Superior temporal gyrus (tissue), 1 donor: ENCODE measurements around the gene GPR62.
"Not testable (repeated sequence)": the region's sequence is repeated elsewhere in the genome, so short reads cannot be mapped to it uniquely, and the experiment has no call there.

ENCODE experiments used
- DNase-seq: peaks from one replicate; pipeline ENCODE4 v3.0.0-alpha.2; 2016; ENCODE audit errors: extremely low spot score

Gene GPR62

DNA sequence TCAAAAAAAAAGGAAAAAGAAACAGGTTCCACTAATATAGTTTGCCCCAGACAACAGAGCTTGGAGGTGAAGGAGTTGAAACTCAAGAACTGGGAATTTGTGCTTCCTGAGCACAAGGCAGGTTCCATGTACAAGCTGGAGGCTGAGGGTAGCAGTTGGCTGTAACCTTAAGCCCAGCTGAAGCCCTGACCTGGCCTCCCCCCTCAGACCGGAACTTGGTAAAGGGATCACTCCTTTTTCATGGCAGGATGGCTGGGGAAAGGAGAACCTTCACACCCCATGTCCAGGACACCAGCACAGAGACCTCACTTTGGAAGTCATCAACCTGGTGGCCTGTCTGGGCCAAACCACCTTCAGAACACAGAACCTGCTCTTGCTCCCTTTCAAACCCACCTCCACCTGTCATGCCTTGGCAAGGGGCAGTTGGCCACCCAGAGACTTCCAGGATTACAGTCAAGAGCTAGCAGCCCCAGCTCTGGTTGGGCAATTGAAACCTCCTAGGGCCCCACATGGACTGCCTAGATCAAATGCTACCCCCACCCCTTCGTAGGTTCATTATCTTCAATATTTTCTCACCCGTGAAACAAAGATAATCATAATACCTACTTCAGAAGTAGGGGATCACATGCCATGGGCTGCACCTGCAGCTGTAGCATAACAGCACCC, 37.0 kb downstream of the GPR62 start:
- no peak for DNase-seq

DNA sequence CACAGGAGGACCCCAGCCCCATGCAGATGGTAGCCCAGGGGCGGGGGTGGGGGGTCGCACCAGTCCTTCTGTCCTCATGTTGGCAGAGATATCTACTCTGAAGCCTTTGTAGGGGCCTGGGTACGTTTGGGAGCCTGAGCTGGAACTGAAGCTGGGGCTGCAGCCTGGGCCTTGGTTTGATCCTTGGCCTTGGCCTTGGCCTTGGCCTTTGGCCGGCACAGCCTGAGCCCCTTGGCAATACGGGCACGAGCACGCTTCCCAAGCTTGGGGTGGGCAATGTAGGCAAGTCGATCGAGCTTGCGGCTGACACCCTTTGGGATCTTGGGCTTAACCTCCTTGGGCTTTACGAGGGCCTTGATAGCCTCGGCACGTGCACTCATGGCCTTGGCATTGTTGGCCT, 38.5 kb downstream of the GPR62 start:
- not testable (repeated sequence) for DNase-seq

DNA sequence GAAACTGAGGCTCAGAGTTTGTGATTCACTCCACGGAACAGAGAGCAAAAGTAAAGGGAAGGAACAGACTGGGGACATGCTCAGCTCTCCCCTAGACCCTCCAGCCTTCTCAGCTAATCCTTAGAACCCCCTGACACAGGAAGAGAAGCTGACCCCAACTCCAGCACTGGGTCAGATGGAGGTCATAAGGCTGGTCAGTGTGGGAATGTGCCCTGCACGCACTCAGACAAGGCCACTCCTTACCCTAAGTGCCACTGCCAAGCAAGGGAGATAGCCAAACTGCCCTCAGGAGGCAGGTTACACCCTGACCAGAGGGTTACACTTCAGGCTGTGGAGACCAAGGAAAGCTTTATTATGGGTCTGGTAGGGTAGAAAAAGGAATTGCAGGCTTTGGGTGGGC, 39.3 kb downstream of the GPR62 start:
- no peak for DNase-seq

DNA sequence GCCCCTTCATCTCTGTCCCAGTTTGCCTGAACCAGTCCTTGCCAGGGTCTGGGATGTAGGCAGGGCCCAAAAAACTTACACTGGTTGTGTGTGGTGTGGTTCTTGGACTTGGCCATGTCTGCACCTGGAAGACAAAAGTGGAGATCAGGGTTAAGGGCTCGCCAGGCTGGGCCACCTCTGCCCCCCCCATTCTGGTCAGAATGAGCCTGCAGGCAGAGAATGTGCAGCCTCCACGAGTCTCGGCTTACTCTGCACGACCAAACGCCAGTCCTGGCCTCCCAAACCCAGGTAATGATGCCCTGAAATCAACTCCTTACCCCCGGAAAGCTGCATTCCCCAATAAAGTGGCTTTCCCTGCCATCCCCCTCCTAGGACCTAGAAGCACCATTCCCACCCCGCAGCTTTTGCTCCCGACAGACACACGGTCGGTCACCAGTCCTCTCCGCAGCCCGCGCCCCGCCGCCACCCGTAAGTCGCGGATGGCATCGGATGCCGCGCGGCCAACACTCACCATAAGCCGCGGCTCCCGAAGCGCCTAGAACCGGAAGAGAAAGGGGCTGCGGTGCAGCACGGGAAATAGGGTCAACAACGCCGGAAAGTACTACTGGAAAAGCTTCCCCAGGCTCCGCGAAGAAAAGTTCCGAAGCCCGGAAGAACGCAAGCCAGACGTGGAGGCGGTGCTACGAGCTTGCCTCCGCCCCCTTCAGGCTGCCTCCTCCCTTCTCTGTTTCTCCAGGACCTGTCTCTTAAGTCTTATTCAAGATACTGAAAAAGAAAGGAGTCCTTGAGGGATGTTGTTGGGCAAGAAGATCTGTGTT, 40.4 kb downstream of the GPR62 start, which contains the start of gene RPL29:
Gene RPL29 (minus strand): TSS at position 550 of the 818 bp plus-strand sequence. CDS start 434 bp downstream, at position 116.
- DNase-seq: peak; percentile 97

DNA sequence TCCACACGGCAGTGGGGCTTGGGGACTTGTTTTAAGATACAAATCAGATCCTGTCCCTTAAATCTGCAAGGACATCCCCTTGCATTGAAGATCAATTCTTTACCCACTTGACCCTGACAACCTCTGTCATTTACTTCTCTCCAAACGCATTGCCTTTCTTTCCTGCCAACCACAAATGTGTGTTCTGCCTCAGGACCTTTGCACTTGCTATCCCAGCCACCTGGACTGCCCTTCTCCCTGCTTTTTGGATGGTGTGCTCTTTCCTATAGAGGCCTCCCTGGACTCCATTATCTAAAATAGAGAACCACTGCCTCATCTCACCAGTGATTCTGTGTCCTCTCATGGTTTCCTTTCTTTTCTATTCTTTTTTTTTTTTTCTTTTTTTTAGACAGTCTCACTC, 42.0 kb downstream of the GPR62 start:
- DNase-seq: no peak

DNA sequence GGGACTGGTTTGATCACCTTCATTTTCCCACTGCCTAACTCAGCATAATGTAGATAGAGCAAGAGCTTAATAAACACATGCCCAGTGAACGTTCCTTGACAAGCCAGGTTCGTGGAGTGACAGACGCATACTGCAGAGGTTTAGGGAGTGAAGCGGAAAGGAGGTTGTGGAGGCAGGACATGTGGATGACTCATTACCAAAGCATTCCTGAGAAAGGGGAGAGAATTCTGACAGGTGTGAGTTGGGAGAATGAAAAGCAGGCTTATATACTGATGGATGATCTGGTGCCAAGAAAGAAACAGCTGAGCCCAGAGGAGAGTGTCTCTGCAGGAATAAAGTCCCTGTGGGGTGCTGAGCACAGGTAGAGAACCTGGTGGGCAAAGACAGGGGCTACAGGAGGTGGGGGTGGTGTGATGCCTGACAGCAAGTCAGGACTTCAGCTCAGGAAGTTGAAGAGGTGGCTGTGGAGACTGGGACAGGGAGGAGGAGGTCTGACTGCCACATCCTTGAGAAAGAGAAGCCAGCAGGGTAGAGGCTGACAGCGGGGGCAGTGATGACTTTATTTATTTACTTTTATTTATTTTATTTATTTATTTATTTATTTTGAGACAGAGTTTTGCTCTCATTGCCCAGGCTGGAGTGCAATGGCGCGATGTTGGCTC, 42.9 kb downstream of the GPR62 start:
- no peak for DNase-seq

DNA sequence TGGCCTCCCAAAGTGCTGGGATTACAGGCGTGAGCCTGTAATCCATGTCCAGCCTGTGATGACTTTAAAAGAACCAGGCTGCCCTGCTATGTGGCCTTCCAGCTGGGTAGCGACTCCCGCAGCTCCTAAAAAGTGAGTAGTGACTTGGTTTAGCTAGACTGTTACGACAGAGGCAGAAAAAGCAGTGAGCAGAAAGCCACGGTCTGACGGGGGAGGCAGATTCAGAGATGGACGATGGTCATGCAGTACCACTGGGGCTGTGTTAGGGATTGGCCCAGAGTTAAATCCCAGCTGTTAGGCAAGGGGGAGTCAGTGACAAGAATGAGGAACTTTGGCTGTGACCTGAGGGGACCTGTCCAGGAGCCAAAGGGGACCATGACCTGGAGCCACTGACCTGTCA, 43.6 kb downstream of the GPR62 start:
- DNase-seq: no peak

DNA sequence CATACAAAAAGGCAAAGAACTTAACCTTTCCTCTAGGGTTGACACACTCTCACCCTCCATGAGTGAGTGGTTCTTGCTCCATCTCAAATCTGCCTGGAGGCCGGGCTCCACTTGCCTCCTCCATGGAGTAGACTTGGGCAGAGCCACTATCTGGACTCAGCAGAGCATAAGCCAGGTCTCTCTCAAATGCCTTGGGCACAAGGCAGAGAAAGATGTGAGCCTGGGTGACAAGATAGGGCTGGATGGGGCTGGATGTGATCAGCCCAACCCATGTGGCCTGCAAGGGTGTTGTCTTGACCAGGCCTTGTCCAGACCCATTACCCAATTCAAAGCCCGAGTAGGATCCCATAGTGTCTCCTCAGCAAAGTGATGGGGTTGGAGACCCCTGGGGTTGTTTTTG, 44.7 kb downstream of the GPR62 start:
- no peak for DNase-seq

DNA sequence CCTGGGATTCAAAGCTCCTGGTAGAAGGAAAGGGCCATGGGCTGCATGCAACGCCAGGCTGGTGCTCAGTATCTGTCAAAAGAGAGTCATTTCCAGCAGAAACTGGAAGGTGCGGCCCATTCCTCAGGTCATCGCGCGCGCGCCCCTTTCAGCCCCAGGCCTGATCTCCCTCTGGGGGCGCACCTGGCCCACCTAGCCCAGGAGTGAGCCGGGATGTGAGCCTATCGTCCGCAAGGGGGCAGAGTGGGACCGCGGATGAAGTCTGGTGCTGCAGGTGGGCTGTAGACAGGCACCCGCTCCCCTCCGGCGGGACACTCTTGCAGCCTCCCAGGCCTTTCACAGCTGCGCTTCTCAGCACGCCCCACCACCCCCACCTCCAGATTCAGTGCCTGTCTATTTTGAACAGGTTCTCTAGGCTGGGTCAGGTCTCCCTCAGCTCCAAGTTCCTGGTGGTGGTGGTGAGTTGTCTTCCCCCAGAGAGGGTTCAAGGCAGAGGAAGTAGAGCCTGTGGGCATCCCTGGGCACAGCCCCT, 46.3 kb downstream of the GPR62 start:
- DNase-seq: peak; percentile 83

DNA sequence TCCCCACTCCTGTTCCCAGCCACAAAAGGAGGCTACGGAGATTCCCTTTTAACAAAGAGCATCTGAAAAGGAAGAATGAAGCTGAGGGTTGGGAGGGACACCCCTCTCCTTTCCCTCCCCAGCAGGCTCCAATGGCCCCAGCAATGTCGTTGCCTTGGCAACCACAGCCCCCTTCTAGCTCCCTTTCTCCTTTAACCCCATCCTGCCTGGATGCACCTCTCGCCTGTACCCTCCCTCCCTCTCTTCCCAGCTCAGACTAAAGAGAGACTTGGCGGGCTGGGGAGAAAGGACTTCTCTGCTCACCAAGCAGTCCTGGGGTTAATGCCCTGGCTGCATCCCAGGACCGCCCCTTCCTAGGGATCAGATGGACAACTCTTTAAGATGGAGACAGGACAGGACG, 47.6 kb downstream of the GPR62 start:
- no peak for DNase-seq

DNA sequence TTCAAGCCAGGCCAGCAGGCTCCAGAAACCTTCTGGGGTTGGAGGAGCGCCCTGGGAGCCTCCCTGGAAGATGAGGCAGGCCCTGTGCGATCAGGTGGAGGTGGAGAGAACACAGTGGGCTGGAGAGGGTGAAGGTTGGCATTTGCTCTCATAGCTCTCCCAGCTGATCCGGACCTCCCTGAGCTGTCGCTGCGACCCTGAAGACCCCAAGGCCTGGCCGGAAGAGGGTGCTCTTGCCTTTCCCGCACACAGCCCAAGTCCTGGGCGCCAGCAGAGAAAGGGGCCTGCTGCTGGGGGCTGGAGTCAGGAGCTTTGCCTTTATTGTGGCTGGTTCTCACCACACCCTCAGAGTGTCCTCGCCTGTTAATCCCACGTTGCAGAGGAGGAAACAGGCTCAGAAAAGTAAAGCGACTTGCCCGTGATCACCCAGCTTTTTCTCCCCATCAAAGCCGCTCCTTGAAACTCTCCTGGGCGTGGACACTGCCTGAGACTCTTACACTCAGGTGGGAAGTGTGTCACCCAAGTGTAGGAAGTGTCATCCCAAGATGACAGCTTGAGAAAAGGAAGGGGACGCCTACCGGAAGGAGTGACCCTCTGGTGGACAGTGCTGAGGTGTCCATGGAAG, 49.1 kb downstream of the GPR62 start:
- peak; percentile 85 for DNase-seq

DNA sequence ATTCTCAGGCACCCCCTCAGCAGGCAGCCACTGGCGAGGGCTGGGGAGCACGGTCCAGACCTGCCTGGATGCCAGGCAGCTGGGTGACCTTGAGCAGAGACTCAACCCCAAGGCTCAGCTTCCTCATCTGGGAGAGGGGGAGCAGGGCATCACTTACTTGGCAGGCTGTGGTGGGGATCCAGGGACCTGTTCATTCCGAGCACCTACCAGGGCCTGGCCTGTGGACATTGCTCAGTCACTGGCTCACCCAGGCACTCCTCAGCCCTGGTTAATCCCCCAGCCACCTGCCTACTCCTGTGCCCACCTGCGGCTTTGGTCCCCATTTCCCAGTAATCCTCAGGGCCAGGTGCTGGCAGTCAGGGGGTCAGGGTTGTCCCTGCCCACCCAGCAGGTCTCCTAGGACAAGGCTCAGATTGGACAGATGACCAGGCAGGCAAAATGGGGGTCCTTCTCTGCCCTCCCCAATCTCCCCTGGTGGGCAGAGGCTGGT, 49.8 kb downstream of the GPR62 start:
- no peak for DNase-seq

DNA sequence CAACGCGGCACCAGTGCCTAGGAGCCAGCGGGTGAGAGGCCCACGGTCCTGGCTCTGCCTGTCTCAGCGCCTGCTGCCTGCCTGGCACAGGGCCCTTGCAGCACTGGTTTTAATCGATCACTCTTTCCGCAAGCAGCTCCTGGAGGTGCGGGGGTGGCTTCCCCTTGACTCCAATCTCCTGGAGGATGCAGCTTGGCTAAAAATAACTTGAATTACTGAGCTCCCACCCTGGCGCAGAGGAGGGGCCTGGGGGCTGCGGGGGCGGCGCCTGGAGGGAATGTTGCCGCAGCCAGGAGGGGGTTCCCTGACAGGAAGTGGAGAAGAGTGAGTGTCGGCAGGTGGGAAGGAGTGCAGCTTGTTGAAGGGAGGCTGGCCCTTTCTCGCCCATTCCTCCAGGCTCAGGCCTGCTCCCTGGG, 50.4 kb downstream of the GPR62 start:
- DNase-seq: no peak

DNA sequence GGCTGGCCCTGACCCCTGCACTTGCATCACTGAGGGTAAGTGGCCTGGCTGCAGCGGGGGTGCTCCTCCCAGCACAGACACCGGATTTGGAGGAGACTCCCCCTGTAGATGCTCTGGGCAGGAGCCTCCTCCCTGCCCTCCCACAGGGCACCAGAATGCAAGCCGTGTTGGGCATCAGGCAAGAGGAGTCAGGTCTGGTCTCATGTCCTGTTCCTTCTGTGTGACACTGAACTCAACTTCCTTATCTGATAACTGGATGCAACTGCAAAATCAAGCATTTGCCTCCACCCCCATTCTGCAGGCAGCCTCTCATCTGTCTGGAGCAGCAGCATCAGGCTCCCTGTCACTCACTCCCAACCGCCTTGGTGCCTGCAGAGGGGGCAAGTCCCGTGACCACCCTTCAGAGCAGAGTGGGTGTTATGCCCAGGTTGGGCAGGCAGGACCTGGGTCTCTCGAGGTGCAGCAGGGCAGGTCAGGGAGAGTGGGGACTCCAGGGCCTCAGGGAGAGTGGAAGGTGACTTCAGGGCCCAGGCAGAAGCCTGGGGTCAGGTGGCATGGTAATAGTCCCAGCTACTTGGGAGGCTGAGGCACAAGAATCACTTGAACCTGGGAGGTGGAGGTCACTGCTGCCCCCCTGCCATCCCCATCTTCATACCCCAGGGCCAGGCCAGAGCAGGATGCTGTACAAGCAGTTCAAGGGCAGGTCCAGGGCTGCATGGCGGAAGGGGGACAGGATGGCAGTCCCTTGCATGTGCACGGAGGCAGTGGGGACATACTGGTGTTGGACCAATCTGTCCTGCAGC, 51.0 kb downstream of the GPR62 start:
- DNase-seq: no peak

DNA sequence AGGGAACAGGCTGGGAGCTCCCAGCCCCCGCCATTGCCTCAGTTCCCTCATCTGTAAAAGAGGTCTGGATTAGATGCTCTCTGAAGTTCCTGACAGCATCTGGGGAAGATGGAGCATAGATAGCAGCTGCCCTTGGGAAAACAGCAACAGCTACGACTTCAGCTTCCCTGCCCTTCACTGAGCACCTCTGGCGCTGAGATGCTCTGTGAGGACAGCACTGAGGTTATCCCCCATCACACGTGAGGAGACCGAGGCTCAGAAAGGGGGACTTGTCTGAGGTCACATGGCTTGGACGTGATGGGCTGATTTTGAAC, 51.6 kb downstream of the GPR62 start:
- DNase-seq: no peak
